ENCODE measurements around the gene CBR1. TPM values are rescaled to one million over a fixed set of nuclear protein-coding genes. Genes with fewer than 3 reads are reported as not detected.

The CBR1 gene
- total and polyA plus RNA-seq, 3 experiments from 2014 or later = 37.6 to 39.3 (median 39.2) TPM

DNA sequence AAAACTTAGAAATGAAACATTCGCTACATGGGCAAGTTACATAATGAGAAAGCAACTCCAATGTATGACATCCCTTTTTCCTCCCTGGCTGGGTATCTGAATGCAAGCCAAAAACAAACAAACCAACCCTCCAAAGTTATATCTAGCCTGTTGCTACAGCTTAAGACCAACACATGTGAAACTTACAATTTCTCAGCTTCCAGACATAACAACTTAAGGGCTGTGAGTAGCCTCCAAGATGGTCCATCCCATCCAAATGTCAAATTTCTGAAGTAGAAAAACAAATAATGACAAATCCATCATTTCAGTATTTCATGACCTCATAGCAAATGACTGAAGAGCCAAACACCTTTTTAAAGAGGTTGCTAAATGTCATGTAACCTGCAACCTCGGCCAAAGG, 29.4 kb upstream of the CBR1 start:
- peaks cover 25% of the 10 kb centered on the region for H3K36me3 ChIP-seq (ENCODE audit: insufficient read depth, low read length)
- no peak overlapping the region for H3K4me3 ChIP-seq (ENCODE audit: low read length)
- H3K27ac ChIP-seq (ENCODE audit: low read depth, low read length) = no peak overlapping the region
- H3K27me3 ChIP-seq (ENCODE audit: insufficient read depth, low read length, poor library complexity, severe bottlenecking) = no peaks in the 10 kb centered on the region
- CTCF ChIA-PET = interaction anchor here (1.4 kb wide), 2 partner anchors 11 to 15 kb away, joined by 3 read pairs; no protein-coding TSS in a partner anchor
- POLR2A ChIA-PET = interaction anchor here (0.6 kb wide), 1 partner anchor 25 kb away, joined by 3 read pairs; no protein-coding TSS in a partner anchor
- no peaks in the 10 kb centered on the region for H3K9me3 ChIP-seq (ENCODE audit: low read length)
- Mint-ChIP-seq H3K4me3 (no peak overlapping the region), H3K9me3 (no peaks in the 10 kb centered on the region), H3K4me1 (no peaks in the 10 kb centered on the region), H3K27me3 (no peaks in the 10 kb centered on the region), H3K36me3 (peaks cover 8 to 84% (median 41%) of the 10 kb centered on the region in 3 donors), H3K27ac (no peak overlapping the region)
- no peaks in the 10 kb centered on the region for H3K4me1 ChIP-seq (ENCODE audit: insufficient read depth, low read length)
- DNase-seq = no peak

DNA sequence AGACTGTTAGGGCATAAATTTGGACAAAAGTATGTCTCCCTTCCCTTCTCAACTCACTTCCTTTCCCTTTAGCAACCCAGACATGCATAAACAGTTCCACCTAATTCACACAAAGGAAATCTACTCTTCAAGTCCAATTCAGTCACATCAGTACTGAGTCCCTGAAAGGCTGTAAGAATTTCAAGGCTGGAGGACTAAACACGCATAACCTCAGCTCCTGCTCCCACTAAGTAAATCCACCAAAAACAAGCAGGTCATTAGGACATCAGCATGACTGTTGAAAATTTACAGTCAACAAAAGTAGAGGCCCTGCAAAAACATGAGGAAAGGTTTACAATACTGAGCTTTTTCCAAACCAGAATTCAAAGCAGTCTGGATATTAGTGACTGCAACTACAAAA, 27.9 kb upstream of the CBR1 start:
- ChIA-PET POLR2A (no interaction called here), CTCF (interaction anchor here (1.5 kb wide), 1 partner anchor 15 kb away, joined by 5 read pairs; no protein-coding TSS in a partner anchor)
- H3K4me1 Mint-ChIP-seq = no peaks in the 10 kb centered on the region
- no peak overlapping the region for H3K4me3 ChIP-seq (ENCODE audit: low read length)
- H3K27ac ChIP-seq (ENCODE audit: low read depth, low read length) = no peak overlapping the region
- H3K9me3 ChIP-seq (ENCODE audit: low read length) = no peaks in the 10 kb centered on the region
- no peak overlapping the region for H3K4me3 Mint-ChIP-seq
- H3K36me3 ChIP-seq (ENCODE audit: insufficient read depth, low read length) = peaks cover 32% of the 10 kb centered on the region
- no peaks in the 10 kb centered on the region for H3K4me1 ChIP-seq (ENCODE audit: insufficient read depth, low read length)
- H3K27ac Mint-ChIP-seq = peak overlapping the region in 2 of 8 donors; percentile 68 to 86
- H3K27me3 Mint-ChIP-seq = no peaks in the 10 kb centered on the region
- no peak for DNase-seq
- peaks cover 4 to 83% (median 39%) of the 10 kb centered on the region in 3 donors for H3K36me3 Mint-ChIP-seq
- H3K9me3 Mint-ChIP-seq = no peaks in the 10 kb centered on the region
- no peaks in the 10 kb centered on the region for H3K27me3 ChIP-seq (ENCODE audit: insufficient read depth, low read length, poor library complexity, severe bottlenecking)

DNA sequence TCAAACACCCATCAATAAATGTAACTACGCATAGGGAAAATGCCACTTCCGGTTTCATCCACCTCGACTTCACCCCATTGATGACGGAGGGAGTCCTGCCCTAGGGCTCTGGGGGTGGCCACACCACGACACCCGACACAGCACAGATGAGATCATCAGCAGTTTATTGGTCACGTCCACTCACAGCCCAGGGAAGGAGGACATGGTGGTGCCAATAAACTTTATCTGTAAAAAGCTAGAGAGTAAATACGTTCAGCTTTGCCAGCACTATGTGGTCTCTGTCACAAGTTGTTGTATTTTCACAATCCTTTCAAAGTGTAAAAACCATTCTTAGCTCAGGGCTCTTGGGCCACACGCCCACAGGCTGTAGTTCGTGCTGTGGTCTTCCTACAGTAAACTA, 25.8 kb upstream of the CBR1 start:
- POLR2A ChIA-PET = no interaction called here
- CTCF ChIA-PET = no interaction called here
- H3K4me1 Mint-ChIP-seq = no peaks in the 10 kb centered on the region
- no peak overlapping the region for H3K4me3 Mint-ChIP-seq
- no peak for DNase-seq
- H3K36me3 Mint-ChIP-seq = peaks cover 4 to 82% (median 39%) of the 10 kb centered on the region in 3 donors
- no peak overlapping the region for H3K27ac Mint-ChIP-seq
- peaks cover 36% of the 10 kb centered on the region for H3K36me3 ChIP-seq (ENCODE audit: insufficient read depth, low read length)
- no peaks in the 10 kb centered on the region for H3K4me1 ChIP-seq (ENCODE audit: insufficient read depth, low read length)
- no peak overlapping the region for H3K27ac ChIP-seq (ENCODE audit: low read depth, low read length)
- no peaks in the 10 kb centered on the region for H3K9me3 Mint-ChIP-seq
- no peaks in the 10 kb centered on the region for H3K27me3 ChIP-seq (ENCODE audit: insufficient read depth, low read length, poor library complexity, severe bottlenecking)
- H3K4me3 ChIP-seq (ENCODE audit: low read length) = no peak overlapping the region
- no peaks in the 10 kb centered on the region for H3K9me3 ChIP-seq (ENCODE audit: low read length)
- no peaks in the 10 kb centered on the region for H3K27me3 Mint-ChIP-seq

DNA sequence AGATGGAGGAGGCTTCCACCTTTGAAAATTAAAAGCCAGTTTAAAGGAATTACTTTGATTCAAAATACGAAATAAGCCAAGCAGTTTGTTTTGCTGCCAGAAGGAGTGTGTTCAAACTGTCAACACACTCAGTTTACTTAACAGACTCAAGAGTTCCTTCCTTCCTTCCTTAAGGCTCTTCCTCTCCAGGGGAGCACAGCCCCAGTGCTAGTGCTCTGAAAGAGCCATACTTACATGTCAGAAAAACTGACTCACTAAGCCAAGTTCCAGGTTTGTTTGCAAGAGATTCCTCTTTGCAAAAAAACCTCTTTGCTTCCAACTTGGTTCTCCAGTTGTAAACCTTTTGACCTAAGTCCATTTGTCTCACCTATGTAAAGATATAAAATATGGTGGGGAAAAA, 23.8 kb upstream of the CBR1 start:
- Mint-ChIP-seq H3K27me3 (no peaks in the 10 kb centered on the region), H3K4me1 (peaks cover 0 to 9% (median 0%) of the 10 kb centered on the region in 3 donors), H3K36me3 (peaks cover 16 to 84% (median 44%) of the 10 kb centered on the region in 3 donors), H3K4me3 (no peak overlapping the region), H3K27ac (no peak overlapping the region), H3K9me3 (no peaks in the 10 kb centered on the region)
- Histone ChIP-seq H3K27ac (ENCODE audit: low read depth, low read length) (no peak overlapping the region), H3K36me3 (ENCODE audit: insufficient read depth, low read length) (peaks cover 39% of the 10 kb centered on the region), H3K9me3 (ENCODE audit: low read length) (no peaks in the 10 kb centered on the region), H3K4me1 (ENCODE audit: insufficient read depth, low read length) (no peaks in the 10 kb centered on the region), H3K4me3 (ENCODE audit: low read length) (no peak overlapping the region), H3K27me3 (ENCODE audit: insufficient read depth, low read length, poor library complexity, severe bottlenecking) (no peaks in the 10 kb centered on the region)
- POLR2A ChIA-PET = interaction anchor here (1.6 kb wide), 1 partner anchor 14 kb away, joined by 3 read pairs; the partner anchor contains the start of gene SETD4
- CTCF ChIA-PET = no interaction called here
- no peak for DNase-seq

DNA sequence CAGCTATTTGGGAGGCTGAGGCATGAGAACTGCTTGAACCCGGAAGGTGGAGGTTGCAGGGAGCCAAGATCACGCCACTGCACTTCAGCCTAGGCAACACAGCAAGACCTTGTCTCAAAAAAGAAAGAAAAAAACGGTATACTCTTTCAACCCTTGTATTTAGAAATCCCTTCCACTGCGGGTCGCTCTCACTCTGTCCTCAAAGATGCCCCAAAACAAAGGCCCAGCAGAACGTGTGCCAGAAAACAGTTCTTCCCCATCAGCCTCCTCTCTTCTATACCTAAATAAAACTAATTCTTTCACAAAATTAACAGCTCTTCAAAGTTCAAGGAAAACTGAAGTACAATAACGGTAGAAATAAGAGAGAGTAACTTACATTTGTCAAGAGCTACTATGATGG, 22.7 kb upstream of the CBR1 start:
- Mint-ChIP-seq H3K4me3 (no peak overlapping the region), H3K36me3 (peaks cover 20 to 80% (median 44%) of the 10 kb centered on the region in 3 donors), H3K4me1 (peaks cover 0 to 9% (median 0%) of the 10 kb centered on the region in 3 donors), H3K27me3 (no peaks in the 10 kb centered on the region), H3K27ac (peak overlapping the region in 1 of 8 donors; percentile 32), H3K9me3 (no peaks in the 10 kb centered on the region)
- Histone ChIP-seq H3K4me1 (ENCODE audit: insufficient read depth, low read length) (no peaks in the 10 kb centered on the region), H3K36me3 (ENCODE audit: insufficient read depth, low read length) (peaks cover 35% of the 10 kb centered on the region), H3K4me3 (ENCODE audit: low read length) (no peak overlapping the region), H3K9me3 (ENCODE audit: low read length) (no peaks in the 10 kb centered on the region), H3K27me3 (ENCODE audit: insufficient read depth, low read length, poor library complexity, severe bottlenecking) (no peaks in the 10 kb centered on the region), H3K27ac (ENCODE audit: low read depth, low read length) (no peak overlapping the region)
- no peak for DNase-seq
- ChIA-PET POLR2A (interaction anchor here (1.6 kb wide), 1 partner anchor 13 kb away, joined by 3 read pairs; the partner anchor contains the start of gene SETD4), CTCF (interaction anchor here (1.1 kb wide), 1 partner anchor 19 kb away, joined by 5 read pairs; no protein-coding TSS in a partner anchor)

DNA sequence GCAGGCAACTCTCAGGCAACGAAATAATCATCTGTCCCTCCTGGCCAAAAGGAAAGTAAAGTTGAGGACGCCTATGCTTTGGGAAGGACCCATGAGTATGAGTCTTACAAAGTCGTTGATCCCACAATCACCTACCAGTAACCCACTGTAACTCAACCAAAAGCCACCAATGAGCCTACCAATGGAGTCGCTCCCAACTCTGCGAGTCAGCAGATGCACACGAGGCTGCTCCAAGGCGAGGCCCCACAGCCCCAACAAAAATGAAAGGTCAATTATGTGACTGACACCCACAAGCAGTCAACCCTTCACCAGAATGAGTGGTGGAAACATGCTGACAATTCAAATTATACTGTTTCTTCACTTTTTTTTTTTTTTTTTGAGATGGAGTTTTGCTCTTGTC, 21.5 kb upstream of the CBR1 start:
- ChIA-PET CTCF (interaction anchor here (1.1 kb wide), 1 partner anchor 20 kb away, joined by 5 read pairs; no protein-coding TSS in a partner anchor), POLR2A (no interaction called here)
- H3K27ac ChIP-seq (ENCODE audit: low read depth, low read length) = no peak overlapping the region
- peaks cover 0 to 9% (median 0%) of the 10 kb centered on the region in 3 donors for H3K4me1 Mint-ChIP-seq
- no peaks in the 10 kb centered on the region for H3K27me3 Mint-ChIP-seq
- no peak overlapping the region for H3K4me3 Mint-ChIP-seq
- H3K9me3 Mint-ChIP-seq = no peaks in the 10 kb centered on the region
- H3K4me3 ChIP-seq (ENCODE audit: low read length) = no peak overlapping the region
- H3K27ac Mint-ChIP-seq = peak overlapping the region in 1 of 8 donors; percentile 27
- H3K36me3 Mint-ChIP-seq = peaks cover 18 to 83% (median 41%) of the 10 kb centered on the region in 3 donors
- H3K4me1 ChIP-seq (ENCODE audit: insufficient read depth, low read length) = no peaks in the 10 kb centered on the region
- no peaks in the 10 kb centered on the region for H3K27me3 ChIP-seq (ENCODE audit: insufficient read depth, low read length, poor library complexity, severe bottlenecking)
- H3K36me3 ChIP-seq (ENCODE audit: insufficient read depth, low read length) = peaks cover 33% of the 10 kb centered on the region
- DNase-seq = no peak
- H3K9me3 ChIP-seq (ENCODE audit: low read length) = no peaks in the 10 kb centered on the region

DNA sequence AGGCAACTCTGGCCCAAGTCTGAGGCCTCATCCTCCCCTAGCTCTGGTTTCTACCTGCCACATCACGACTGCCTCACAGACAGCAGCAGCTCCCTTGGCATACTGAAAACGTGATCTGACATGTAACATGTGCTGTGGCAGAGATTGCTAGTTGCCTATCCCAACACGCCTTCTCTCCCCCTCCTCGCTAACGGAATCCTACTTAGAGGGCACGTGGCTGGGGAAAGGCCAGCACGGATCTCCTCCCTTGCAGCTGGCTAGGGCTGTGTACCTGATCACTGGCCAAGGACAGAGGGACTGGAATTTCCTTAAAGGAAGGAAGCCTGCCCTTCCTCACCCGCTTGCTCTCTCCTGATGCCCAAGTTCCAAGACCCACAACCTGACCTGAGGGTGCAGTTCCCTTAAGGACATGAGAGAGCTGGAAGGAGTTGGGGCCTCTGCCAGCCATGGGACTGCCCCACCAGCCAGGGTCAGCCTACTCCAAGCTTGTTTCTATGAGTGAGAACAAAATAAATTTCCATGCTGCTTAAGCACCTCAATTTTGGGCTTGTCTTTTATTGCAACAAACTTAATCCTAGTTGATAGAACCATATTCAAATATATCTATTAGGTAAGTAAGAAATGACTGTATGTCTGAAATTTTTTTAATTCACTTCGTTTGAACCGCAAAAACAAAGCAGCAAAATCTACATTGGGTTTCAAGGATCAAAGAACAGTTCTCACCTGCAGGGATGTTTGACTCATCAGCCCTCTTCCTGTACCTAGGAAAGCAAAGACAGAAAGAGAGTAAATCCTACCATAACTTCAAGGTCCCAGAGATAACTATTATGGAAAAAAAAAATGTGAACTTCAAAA, 16.7 kb upstream of the CBR1 start:
- Histone ChIP-seq H3K9me3 (ENCODE audit: low read length) (no peaks in the 10 kb centered on the region), H3K27ac (ENCODE audit: low read depth, low read length) (no peak overlapping the region), H3K4me1 (ENCODE audit: insufficient read depth, low read length) (peaks cover 1% of the 10 kb centered on the region), H3K4me3 (ENCODE audit: low read length) (no peak overlapping the region), H3K36me3 (ENCODE audit: insufficient read depth, low read length) (peaks cover 40% of the 10 kb centered on the region), H3K27me3 (ENCODE audit: insufficient read depth, low read length, poor library complexity, severe bottlenecking) (no peaks in the 10 kb centered on the region)
- no peaks in the 10 kb centered on the region for H3K27me3 Mint-ChIP-seq
- peaks cover 16 to 84% (median 35%) of the 10 kb centered on the region in 3 donors for H3K36me3 Mint-ChIP-seq
- ChIA-PET POLR2A (no interaction called here), CTCF (interaction anchor here (1.1 kb wide), 1 partner anchor 17 kb away, joined by 4 read pairs; the partner anchor contains the start of gene CBR1)
- DNase-seq = no peak
- H3K27ac Mint-ChIP-seq = no peak overlapping the region
- peaks cover 14 to 18% (median 15%) of the 10 kb centered on the region in 3 donors for H3K4me1 Mint-ChIP-seq
- H3K9me3 Mint-ChIP-seq = no peaks in the 10 kb centered on the region
- H3K4me3 Mint-ChIP-seq = no peak overlapping the region

DNA sequence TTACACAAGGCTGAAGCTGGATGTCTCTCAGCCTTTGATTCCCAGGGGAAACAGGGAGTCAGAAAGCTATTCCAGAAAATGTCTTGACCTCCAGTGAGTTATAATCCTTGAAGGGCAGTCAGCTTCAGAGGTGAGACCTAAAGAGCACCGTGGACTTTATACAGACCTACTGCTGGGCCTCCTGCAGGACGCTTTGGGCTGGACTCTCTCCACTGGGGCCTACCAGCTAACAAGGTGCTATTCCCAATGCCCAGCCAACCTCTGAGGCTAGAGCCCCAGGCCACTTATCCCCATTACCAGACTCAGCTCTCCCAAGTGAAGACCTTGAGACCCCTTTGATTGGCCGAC, 16.1 kb upstream of the CBR1 start:
- Mint-ChIP-seq H3K36me3 (peaks cover 16 to 84% (median 32%) of the 10 kb centered on the region in 3 donors), H3K9me3 (no peaks in the 10 kb centered on the region), H3K4me1 (peaks cover 18 to 20% (median 19%) of the 10 kb centered on the region in 3 donors), H3K27me3 (no peaks in the 10 kb centered on the region), H3K4me3 (no peak overlapping the region), H3K27ac (peak overlapping the region in 2 of 8 donors; percentile 36 to 66)
- Histone ChIP-seq H3K36me3 (ENCODE audit: insufficient read depth, low read length) (peaks cover 38% of the 10 kb centered on the region), H3K9me3 (ENCODE audit: low read length) (no peaks in the 10 kb centered on the region), H3K27me3 (ENCODE audit: insufficient read depth, low read length, poor library complexity, severe bottlenecking) (no peaks in the 10 kb centered on the region), H3K27ac (ENCODE audit: low read depth, low read length) (no peak overlapping the region), H3K4me3 (ENCODE audit: low read length) (no peak overlapping the region), H3K4me1 (ENCODE audit: insufficient read depth, low read length) (peaks cover 6% of the 10 kb centered on the region)
- DNase-seq = no peak
- ChIA-PET CTCF (interaction anchor here (0.7 to 1.1 kb wide), 3 partner anchors 16 to 72 kb away, joined by 3 to 4 read pairs (median 3); partner anchors contain the start of gene CBR1), POLR2A (no interaction called here)

Measured in CD8-positive, alpha-beta memory T cell (primary cell).